Medulla oblongata (tissue), 1 donor: ENCODE data around the gene GIN1.

Experiments used
- DNase-seq: peaks from one replicate; pipeline ENCODE4 v3.0.0-alpha.2; 2015; ENCODE audit errors: extremely low spot score

The GIN1 gene

GRCh38 chr5:103036601-103037000, 83.3 kb downstream of the GIN1 start:
- no peak for DNase-seq
